Neural crest cell (in vitro differentiated cells): ENCODE measurements around the gene TAX1BP3. TPM values are rescaled to one million over a fixed set of nuclear protein-coding genes. Genes with fewer than 3 reads are reported as not detected.

ENCODE experiments used
- DNase-seq: peaks from one replicate; pipeline ENCODE4 v3.0.0; 2021; ENCODE audit warnings: low read depth, mixed read lengths, low spot score
- H3K27ac Mint-ChIP-seq: one replicate; pipeline ENCODE4 v1.8.0; 2021; ENCODE audit warnings: mild to moderate bottlenecking, mixed read lengths; ENCODE audit not compliant: unreplicated experiment
- H3K27me3 Mint-ChIP-seq: 2 replicates; pipeline ENCODE4 v1.8.0; 2021; ENCODE audit warnings: low read depth, mild to moderate bottlenecking, mixed read lengths
- H3K36me3 Mint-ChIP-seq: 2 replicates; pipeline ENCODE4 v1.8.0; 2021; ENCODE audit warnings: low read depth, mild to moderate bottlenecking, mixed read lengths
- H3K4me1 Mint-ChIP-seq: 2 replicates; pipeline ENCODE4 v1.8.0; 2021; ENCODE audit warnings: mixed read lengths
- H3K4me3 Mint-ChIP-seq: one replicate; pipeline ENCODE4 v1.8.0; 2021; ENCODE audit warnings: mild to moderate bottlenecking, mixed read lengths
- H3K9me3 Mint-ChIP-seq: 2 replicates; pipeline ENCODE4 v1.8.0; 2021; ENCODE audit warnings: mixed read lengths
- total RNA-seq: library from RNA; stranded (reverse); gene quantifications from 2 replicates; pipeline ENCODE4 v1.2.1, GENCODE V29; 2021
- TF ChIP-seq, protein P1 (sequence below): fragments of 200-600 bp; sonication (generic); conservative IDR thresholded peaks from 2 replicates; pipeline ENCODE4 v1.5.0; 2021; ENCODE audit warnings: antibody characterized with exemption, mild to moderate bottlenecking

The TAX1BP3 gene
- total RNA-seq, 1 donor from 2014 or later = 65.8 TPM

DNA sequence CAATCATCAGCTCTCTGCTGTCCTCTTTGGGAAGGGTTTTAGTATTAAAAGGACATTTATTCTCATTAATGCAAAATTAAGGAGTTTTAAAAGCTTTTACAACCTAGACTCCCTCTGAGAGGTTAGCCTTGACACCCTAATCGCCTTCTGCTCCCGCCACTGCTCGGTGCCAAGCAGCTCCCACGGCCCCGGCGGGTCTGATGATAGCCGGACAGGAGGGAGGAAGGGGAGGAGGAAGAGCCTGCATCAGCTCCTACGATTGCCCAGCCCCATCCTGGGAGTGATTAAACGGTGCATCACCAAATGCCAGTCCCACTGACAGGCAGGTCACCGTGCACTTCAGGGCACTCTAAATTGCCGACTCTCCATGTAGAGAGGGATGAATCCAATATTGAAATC, 40.6 kb downstream of the TAX1BP3 start:
- Mint-ChIP-seq H3K27me3 (no peaks in the 10 kb centered on the region), H3K4me3 (no peak overlapping the region), H3K27ac (no peak overlapping the region), H3K9me3 (no peaks in the 10 kb centered on the region), H3K36me3 (peaks cover 19% of the 10 kb centered on the region), H3K4me1 (peaks cover 4% of the 10 kb centered on the region)
- DNase-seq = no peak
- TF ChIP-seq, protein P1, sequence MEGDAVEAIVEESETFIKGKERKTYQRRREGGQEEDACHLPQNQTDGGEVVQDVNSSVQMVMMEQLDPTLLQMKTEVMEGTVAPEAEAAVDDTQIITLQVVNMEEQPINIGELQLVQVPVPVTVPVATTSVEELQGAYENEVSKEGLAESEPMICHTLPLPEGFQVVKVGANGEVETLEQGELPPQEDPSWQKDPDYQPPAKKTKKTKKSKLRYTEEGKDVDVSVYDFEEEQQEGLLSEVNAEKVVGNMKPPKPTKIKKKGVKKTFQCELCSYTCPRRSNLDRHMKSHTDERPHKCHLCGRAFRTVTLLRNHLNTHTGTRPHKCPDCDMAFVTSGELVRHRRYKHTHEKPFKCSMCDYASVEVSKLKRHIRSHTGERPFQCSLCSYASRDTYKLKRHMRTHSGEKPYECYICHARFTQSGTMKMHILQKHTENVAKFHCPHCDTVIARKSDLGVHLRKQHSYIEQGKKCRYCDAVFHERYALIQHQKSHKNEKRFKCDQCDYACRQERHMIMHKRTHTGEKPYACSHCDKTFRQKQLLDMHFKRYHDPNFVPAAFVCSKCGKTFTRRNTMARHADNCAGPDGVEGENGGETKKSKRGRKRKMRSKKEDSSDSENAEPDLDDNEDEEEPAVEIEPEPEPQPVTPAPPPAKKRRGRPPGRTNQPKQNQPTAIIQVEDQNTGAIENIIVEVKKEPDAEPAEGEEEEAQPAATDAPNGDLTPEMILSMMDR = no peak

DNA sequence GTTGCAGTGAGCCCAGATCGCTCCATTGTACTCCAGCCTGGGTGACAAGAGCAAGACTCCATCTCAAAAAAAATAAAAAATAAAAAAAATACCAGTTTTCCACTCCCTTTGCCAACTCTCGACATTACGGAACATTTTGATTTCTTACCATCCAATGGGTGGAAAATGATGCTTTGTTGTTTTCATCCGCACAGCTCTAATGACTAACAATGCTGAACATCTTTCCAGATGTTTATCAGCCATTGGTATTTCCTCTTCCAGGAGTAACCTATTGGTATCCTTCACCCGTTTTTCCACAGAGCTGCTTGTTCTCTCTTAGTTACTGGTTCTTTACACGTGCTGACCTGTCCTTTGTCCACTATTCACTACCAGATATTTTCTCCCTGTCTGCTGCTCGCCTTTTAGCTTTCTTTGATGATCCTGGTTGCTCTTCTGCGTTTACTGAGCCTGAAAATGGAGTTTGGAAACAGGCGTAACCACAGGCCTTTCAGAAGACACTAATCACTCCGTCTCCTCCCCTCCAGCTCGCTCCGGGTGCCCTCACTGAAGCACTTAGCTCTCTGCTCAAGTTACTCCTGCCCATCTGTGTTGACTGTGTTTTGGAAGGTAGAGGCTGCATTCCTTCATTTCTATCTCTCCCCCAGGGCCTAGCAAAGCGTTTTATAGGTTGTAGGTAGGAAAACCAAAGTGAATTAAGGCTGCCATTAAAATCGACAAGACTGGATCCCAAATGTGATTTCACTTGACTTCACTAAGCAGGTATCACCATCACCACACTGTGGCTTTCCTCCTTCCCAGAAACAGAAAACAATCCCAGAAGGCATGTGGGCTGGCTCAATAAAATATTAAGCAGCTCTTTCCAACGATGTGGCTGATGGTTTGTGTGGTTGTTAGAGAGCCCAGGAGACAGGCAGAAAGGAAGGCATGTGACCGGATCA, 41.3 kb downstream of the TAX1BP3 start:
- H3K36me3 Mint-ChIP-seq = peaks cover 19% of the 10 kb centered on the region
- no peak overlapping the region for H3K4me3 Mint-ChIP-seq
- DNase-seq = no peak
- no peaks in the 10 kb centered on the region for H3K27me3 Mint-ChIP-seq
- TF ChIP-seq, protein P1 = no peak
- no peaks in the 10 kb centered on the region for H3K4me1 Mint-ChIP-seq
- peak overlapping the region; percentile 7 for H3K27ac Mint-ChIP-seq
- H3K9me3 Mint-ChIP-seq = no peaks in the 10 kb centered on the region

DNA sequence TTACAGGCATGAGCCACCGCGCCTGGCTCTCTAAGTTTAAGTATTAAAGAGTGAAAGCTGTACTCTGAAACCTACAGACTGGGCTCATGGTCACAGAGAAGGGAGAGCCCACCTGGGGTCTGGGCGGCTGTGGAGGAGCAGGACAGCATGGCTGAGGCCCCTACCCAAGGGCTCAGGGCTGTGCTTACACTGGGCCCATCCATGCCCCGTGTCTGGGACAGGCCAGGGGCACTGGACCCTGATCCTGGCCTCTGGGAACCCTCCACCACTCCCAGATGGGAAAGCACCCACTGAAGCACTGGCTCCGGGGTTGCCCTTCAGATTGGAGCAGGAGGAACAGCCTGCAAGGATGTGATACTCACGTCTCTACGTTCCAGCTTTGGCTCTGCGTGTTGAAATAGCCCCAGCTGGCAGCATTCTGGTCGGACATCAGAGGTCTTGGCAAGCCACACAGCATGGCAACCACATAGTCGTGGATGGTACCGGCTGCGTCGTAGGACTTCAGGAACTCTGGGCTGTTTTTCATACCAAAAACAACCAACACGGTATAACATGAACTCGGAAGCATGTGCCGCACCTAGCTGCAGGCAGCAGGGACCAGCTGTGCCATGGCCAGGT, 45.3 kb downstream of the TAX1BP3 start:
- H3K4me3 Mint-ChIP-seq = no peak overlapping the region
- peaks cover 28% of the 10 kb centered on the region for H3K36me3 Mint-ChIP-seq
- no peaks in the 10 kb centered on the region for H3K9me3 Mint-ChIP-seq
- H3K27me3 Mint-ChIP-seq = no peaks in the 10 kb centered on the region
- no peak overlapping the region for H3K27ac Mint-ChIP-seq
- TF ChIP-seq, protein P1 = no peak
- no peaks in the 10 kb centered on the region for H3K4me1 Mint-ChIP-seq
- DNase-seq = no peak

DNA sequence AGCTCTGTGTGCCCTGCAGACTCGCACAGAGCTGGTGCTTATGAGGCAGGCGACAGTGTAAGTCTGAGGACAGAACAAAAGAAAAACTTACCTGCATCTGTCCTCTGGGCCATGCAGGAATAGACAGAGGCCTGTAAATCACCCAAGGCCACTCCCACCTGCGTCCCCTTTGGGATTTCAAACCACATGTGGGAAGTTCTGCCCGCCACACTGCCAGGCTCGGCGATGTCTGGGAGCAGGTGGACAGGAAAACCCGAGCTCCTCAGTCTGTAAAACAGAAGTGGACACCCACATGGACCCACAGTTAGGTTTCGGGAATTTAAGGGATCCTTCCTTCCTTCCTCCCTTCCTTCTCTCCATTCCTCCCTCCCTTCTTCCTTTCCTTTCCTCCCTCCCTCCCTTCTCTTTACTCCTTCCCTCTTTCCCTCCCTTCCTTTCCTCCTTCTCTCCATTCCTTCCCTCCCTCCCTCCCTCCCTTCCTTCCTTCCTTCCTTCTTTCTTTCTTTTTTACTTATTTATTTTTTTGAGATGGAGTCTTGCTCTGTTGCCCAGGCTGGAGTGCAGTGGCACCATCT, 47.1 kb downstream of the TAX1BP3 start:
- Mint-ChIP-seq H3K36me3 (peaks cover 34% of the 10 kb centered on the region), H3K27me3 (no peaks in the 10 kb centered on the region), H3K4me1 (no peaks in the 10 kb centered on the region), H3K4me3 (no peak overlapping the region), H3K27ac (no peak overlapping the region), H3K9me3 (no peaks in the 10 kb centered on the region)
- TF ChIP-seq, protein P1 = no peak
- no peak for DNase-seq

DNA sequence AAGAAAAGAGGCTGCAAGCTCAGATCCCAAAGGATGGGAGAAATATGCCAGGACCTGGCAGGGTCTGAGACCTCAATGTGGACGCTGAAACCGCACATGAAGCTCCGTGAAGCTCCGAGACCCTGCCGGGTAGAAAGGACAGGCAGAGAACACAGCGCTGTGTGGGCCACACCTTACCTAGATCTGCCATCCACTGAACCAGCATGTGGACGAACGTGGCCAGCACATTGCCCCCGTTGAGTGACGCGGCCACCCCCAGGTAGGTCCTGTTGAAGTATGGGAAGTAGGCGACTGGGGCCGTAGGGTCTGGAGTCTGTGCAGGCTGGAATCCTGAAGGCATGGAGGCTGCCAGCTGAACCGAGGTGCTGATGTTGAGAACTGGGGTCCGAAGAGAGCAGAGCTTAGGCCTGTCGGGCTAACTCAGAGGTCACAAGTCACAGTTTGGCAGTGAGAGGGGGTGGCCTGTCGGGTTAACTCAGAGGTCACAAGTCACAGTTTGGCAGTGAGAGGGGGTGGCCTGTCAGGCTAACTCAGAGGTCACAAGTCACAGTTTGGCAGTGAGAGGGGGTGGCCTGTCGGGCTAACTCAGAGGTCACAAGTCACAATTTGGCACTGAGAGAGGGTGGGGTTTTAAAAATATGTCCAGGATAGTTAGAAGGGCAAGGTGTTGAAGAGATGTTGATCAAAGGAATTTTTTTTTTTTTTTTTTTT, 53.1 kb downstream of the TAX1BP3 start:
- H3K36me3 Mint-ChIP-seq = peaks cover 35% of the 10 kb centered on the region
- TF ChIP-seq, protein P1 = no peak
- no peak overlapping the region for H3K4me3 Mint-ChIP-seq
- DNase-seq = no peak
- H3K9me3 Mint-ChIP-seq = no peaks in the 10 kb centered on the region
- H3K4me1 Mint-ChIP-seq = no peaks in the 10 kb centered on the region
- H3K27ac Mint-ChIP-seq = no peak overlapping the region
- no peaks in the 10 kb centered on the region for H3K27me3 Mint-ChIP-seq
